LoVo (cell line): ENCODE results near the gene FBRSL1.
A peak's percentile ranks its signal among the peaks of the same experiment; 100 is the strongest.

Experiments used
- DNase-seq: peaks from one replicate; pipeline ENCODE4 v3.0.0-alpha.2; 2016; ENCODE audit warnings: low spot score

Gene FBRSL1

GRCh38 chr12:132511516-132512196 lies 21.7 kb downstream of the FBRSL1 start:
- no peak for DNase-seq

GRCh38 chr12:132512197-132513069 lies 22.5 kb downstream of the FBRSL1 start:
- no peak for DNase-seq

GRCh38 chr12:132513070-132513398 lies 23.1 kb downstream of the FBRSL1 start:
- no peak for DNase-seq

GRCh38 chr12:132513458-132514135 lies 23.6 kb downstream of the FBRSL1 start:
- no peak for DNase-seq

- DNase-seq, result no peak
Observed at GRCh38 chr12:132514216-132514820, 24.4 kb downstream of the FBRSL1 start.

GRCh38 chr12:132514838-132515237 lies 24.9 kb downstream of the FBRSL1 start:
- DNase-seq, result no peak

- no peak for DNase-seq
Observed at GRCh38 chr12:132516095-132517012, 26.4 kb downstream of the FBRSL1 start.

GRCh38 chr12:132517013-132517739 lies 27.2 kb downstream of the FBRSL1 start:
- DNase-seq, result no peak

- DNase-seq, result no peak
Observed at GRCh38 chr12:132517740-132518100, 27.8 kb downstream of the FBRSL1 start.

GRCh38 chr12:132518354-132518992 lies 28.5 kb downstream of the FBRSL1 start:
- no peak for DNase-seq

- no peak for DNase-seq
Observed at GRCh38 chr12:132520421-132521199, 30.7 kb downstream of the FBRSL1 start.

GRCh38 chr12:132521200-132521580 lies 31.2 kb downstream of the FBRSL1 start:
- no peak for DNase-seq

GRCh38 chr12:132521712-132522292 lies 31.9 kb downstream of the FBRSL1 start:
- no peak for DNase-seq

- DNase-seq, result no peak
Observed at GRCh38 chr12:132522592-132523380, 32.8 kb downstream of the FBRSL1 start.

GRCh38 chr12:132523576-132524331 lies 33.8 kb downstream of the FBRSL1 start:
- peak; percentile 27 for DNase-seq

GRCh38 chr12:132524405-132524804 lies 34.5 kb downstream of the FBRSL1 start:
- no peak for DNase-seq

- no peak for DNase-seq
Observed at GRCh38 chr12:132525011-132525832, 35.3 kb downstream of the FBRSL1 start.
